HG02970 (cell line): ENCODE results near the gene BRCA1.
"Not testable (repeated sequence)": the region's sequence is repeated elsewhere in the genome, so short reads cannot be mapped to it uniquely, and the experiment has no call there.

Experiments used
- ATAC-seq: cut with Tn5 transposase; IDR thresholded peaks from one replicate; pipeline ENCODE4 v1.9.1; 2021; ENCODE audit warnings: mild to moderate bottlenecking, moderate library complexity, moderate number of reproducible peaks; ENCODE audit not compliant: unreplicated experiment, low FRiP score

Gene BRCA1

GRCh38 chr17:43134774-43135453 is 9.8 kb upstream of the BRCA1 start:
- no peak for ATAC-seq

GRCh38 chr17:43133439-43133838 is 8.3 kb upstream of the BRCA1 start:
- ATAC-seq = not testable (repeated sequence)

GRCh38 chr17:43132117-43132516 is 7.0 kb upstream of the BRCA1 start:
- ATAC-seq = no peak

- no peak for ATAC-seq
Measured at GRCh38 chr17:43129671-43130010, 4.5 kb upstream of the BRCA1 start.

- ATAC-seq = not testable (repeated sequence)
Measured at GRCh38 chr17:43127333-43127876, 2.2 kb upstream of the BRCA1 start.

- no peak for ATAC-seq
Measured at GRCh38 chr17:43126911-43127290, 1.7 kb upstream of the BRCA1 start.

GRCh38 chr17:43125967-43126910 is 1.1 kb upstream of the BRCA1 start:
- no peak for ATAC-seq

GRCh38 chr17:43118679-43119615 is 6.2 kb downstream of the BRCA1 start:
- no peak for ATAC-seq

- no peak for ATAC-seq
Measured at GRCh38 chr17:43114151-43114552, 11.0 kb downstream of the BRCA1 start.

- ATAC-seq = no peak
Measured at GRCh38 chr17:43106552-43106951, 18.6 kb downstream of the BRCA1 start.

GRCh38 chr17:43105146-43105545 is 20.0 kb downstream of the BRCA1 start:
- no peak for ATAC-seq

GRCh38 chr17:43104665-43105064 is 20.5 kb downstream of the BRCA1 start:
- ATAC-seq = no peak

- ATAC-seq = not testable (repeated sequence)
Measured at GRCh38 chr17:43095364-43095763, 29.8 kb downstream of the BRCA1 start.

GRCh38 chr17:43094129-43094835 is 30.9 kb downstream of the BRCA1 start:
- no peak for ATAC-seq

- ATAC-seq = no peak
Measured at GRCh38 chr17:43092901-43093300, 32.3 kb downstream of the BRCA1 start.

- ATAC-seq = no peak
Measured at GRCh38 chr17:43090022-43090421, 35.1 kb downstream of the BRCA1 start.

GRCh38 chr17:43085474-43085873 is 39.7 kb downstream of the BRCA1 start:
- ATAC-seq = no peak

GRCh38 chr17:43079641-43080302 is 45.4 kb downstream of the BRCA1 start:
- ATAC-seq = no peak

- ATAC-seq = no peak
Measured at GRCh38 chr17:43074869-43075268, 50.3 kb downstream of the BRCA1 start.
